Cardiac muscle cell (in vitro differentiated cells and primary cell): ENCODE results near the gene NPLOC4. TPM values are rescaled to one million over a fixed set of nuclear protein-coding genes. Genes with fewer than 3 reads are reported as not detected.
A peak's percentile ranks its signal among the peaks of the same experiment; 100 is the strongest.

Experiments
- DNase-seq, 2 donors: peaks; one replicate each; pipeline versions ENCODE4 v3.0.0 to v3.0.0-alpha.2; 2010 to 2017; ENCODE audit warnings: low read depth in 1 of 2, low spot score in 1 of 2
- H3K27ac ChIP-seq: fragments of 200-600 bp; sonication (generic); 2 replicates; pipeline ENCODE4 v1.5.1; 2016
- H3K27me3 ChIP-seq: fragments of 200-600 bp; sonication (generic); 2 replicates; pipeline ENCODE4 v1.6.0; 2016; ENCODE audit warnings: control low read depth
- H3K36me3 ChIP-seq: fragments of 200-600 bp; sonication (generic); 2 replicates; pipeline ENCODE4 v1.5.1; 2016; ENCODE audit warnings: control low read depth
- H3K4me1 ChIP-seq: fragments of 200-600 bp; sonication (generic); 2 replicates; pipeline ENCODE4 v1.8.1; 2017; ENCODE audit warnings: low read depth, mild to moderate bottlenecking, mixed run types
- H3K4me3 ChIP-seq: fragments of 200-600 bp; sonication (generic); 2 replicates; pipeline ENCODE4 v1.5.1; 2016; ENCODE audit warnings: mild to moderate bottlenecking
- H3K9me3 ChIP-seq: fragments of 200-600 bp; sonication (generic); 2 replicates; pipeline ENCODE4 v1.5.1; 2017; ENCODE audit warnings: low read depth, mild to moderate bottlenecking, control low read depth
- CTCF ChIP-seq: IDR thresholded peaks from 2 replicates; pipeline ENCODE4 v1.5.1; 2012; ENCODE audit warnings: low read depth, mild to moderate bottlenecking, low read length
- polyA plus RNA-seq: library from polyadenylated mRNA; unstranded; fragments of >200 nt; fragmentation: Nextera tagmentation; extraction: Ambion mirVana; gene quantifications from 2 replicates; pipeline ENCODE4 v1.2.1, GENCODE V29; 2016
- total RNA-seq: library from RNA; depleted of rRNA; stranded (reverse); fragments of >200 nt; gene quantifications from 2 replicates; pipeline ENCODE4 v1.2.3, GENCODE V29; 2016

The NPLOC4 gene
- total and polyA plus RNA-seq, 2 experiments from 2014 or later, result 51.5 to 53.8 TPM

DNA sequence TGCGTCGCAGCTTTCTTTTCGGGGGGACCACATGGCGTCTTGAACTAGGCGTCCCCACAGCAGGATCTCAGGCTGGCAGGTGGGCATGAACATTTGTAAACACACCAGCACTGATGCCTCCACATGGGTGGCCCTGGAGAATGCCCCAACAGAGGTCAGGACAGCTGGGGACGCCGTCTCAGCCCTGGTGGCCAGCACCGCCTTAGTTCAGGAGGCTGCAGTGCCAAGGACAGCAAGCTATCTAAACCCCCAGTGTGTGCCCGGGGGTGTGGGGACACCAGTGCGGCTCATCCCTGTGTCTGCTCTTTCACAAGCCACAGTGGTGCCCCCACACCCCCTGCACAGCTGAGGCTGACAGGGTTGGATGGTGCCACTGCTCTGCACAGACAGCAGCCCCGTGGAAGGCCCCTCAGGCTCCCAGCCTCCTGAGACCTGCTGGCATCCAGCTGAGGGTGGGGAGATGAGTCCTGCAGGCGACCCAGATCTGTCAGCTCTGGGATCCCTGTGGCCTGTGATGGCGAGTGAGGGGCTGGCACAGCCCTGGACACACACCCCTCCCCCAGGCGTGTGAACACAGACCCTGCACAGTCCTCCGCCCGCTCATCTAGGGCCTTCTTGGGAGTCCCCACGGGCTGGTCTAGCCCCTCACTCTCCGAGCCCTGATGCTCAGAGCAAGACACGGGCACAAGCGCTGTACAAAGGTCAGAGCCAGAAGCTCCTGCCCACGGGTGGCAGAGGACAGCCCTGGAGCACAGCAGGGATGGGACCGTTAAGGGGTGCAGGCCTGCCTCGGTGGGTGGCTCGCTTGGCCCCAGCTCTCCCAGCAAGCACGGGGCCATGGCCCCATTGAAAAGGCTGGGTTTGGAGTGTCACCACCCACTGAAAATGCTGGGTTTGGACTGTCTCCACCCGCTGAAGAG is 98.0 kb downstream of the NPLOC4 start:
- peak in 1 of 2 donors; percentile 0 for DNase-seq
- Histone ChIP-seq H3K9me3 (no peaks in the 10 kb centered on the region), H3K4me1 (peaks cover 3% of the 10 kb centered on the region), H3K4me3 (no peak overlapping the region), H3K27me3 (peaks cover 15% of the 10 kb centered on the region), H3K36me3 (peaks cover 7% of the 10 kb centered on the region), H3K27ac (no peak overlapping the region)
- TF ChIP-seq CTCF, result no peak

GRCh38 chr17:81537856-81538555 is 98.9 kb downstream of the NPLOC4 start:
- DNase-seq, result peak in 1 of 2 donors; percentile 0

GRCh38 chr17:81537343-81537855 is 99.5 kb downstream of the NPLOC4 start:
- DNase-seq, result peak; percentile 21 to 66
- H3K4me3 ChIP-seq, result no peak overlapping the region
- no peaks in the 10 kb centered on the region for H3K9me3 ChIP-seq

More at GRCh38 chr17:81537856-81538555, 98.9 kb downstream of the NPLOC4 start:
- Histone ChIP-seq H3K4me3 (no peak overlapping the region), H3K4me1 (peaks cover 3% of the 10 kb centered on the region), H3K27me3 (peaks cover 15% of the 10 kb centered on the region), H3K9me3 (no peaks in the 10 kb centered on the region), H3K36me3 (peaks cover 7% of the 10 kb centered on the region), H3K27ac (peak overlapping the region; percentile 10)
- no peak for TF ChIP-seq CTCF

GRCh38 chr17:81536299-81537290 is 100.3 kb downstream of the NPLOC4 start:
- H3K4me1 ChIP-seq, result peaks cover 3% of the 10 kb centered on the region
- H3K27me3 ChIP-seq, result peaks cover 15% of the 10 kb centered on the region
- H3K9me3 ChIP-seq, result no peaks in the 10 kb centered on the region
- no peak for TF ChIP-seq CTCF
- no peak overlapping the region for H3K27ac ChIP-seq
- DNase-seq, result peak in 1 of 2 donors; percentile 50
- no peak overlapping the region for H3K4me3 ChIP-seq
- H3K36me3 ChIP-seq, result peaks cover 4% of the 10 kb centered on the region

More at GRCh38 chr17:81537343-81537855, 99.5 kb downstream of the NPLOC4 start:
- Histone ChIP-seq H3K4me1 (peaks cover 3% of the 10 kb centered on the region), H3K36me3 (peaks cover 4% of the 10 kb centered on the region), H3K27me3 (peaks cover 15% of the 10 kb centered on the region), H3K27ac (no peak overlapping the region)
- TF ChIP-seq CTCF, result peak; percentile 48
